Ascending aorta (tissue), 2 donors: ENCODE data around the gene CFAP97. TPM values are rescaled to one million over a fixed set of nuclear protein-coding genes. Genes with fewer than 3 reads are reported as not detected.

Experiments used
- DNase-seq, 2 donors: peaks; one replicate each; pipeline ENCODE4 v3.0.0-alpha.2; 2019; ENCODE audit warnings: low spot score in 2 of 2
- H3K27ac ChIP-seq, 2 donors: fragments of 200-600 bp; sonication (generic); one replicate each; pipeline ENCODE4 v1.5.1; 2016 to 2017; ENCODE audit warnings: mild to moderate bottlenecking in 1 of 2
- H3K27me3 ChIP-seq: fragments of 200-600 bp; sonication (generic); one replicate; pipeline ENCODE4 v1.5.1; 2017
- H3K36me3 ChIP-seq, 2 donors: fragments of 200-600 bp; sonication (generic); one replicate each; pipeline ENCODE4 v1.5.1; 2016
- H3K4me1 ChIP-seq, 2 donors: fragments of 200-600 bp; sonication (generic); one replicate each; pipeline ENCODE4 v1.5.1; 2016 to 2017; ENCODE audit warnings: mild to moderate bottlenecking in 1 of 2
- H3K4me3 ChIP-seq, 2 donors: fragments of 200-600 bp; sonication (generic); one replicate each; pipeline ENCODE4 v1.5.1; 2016 to 2017; ENCODE audit warnings: mild to moderate bottlenecking in 1 of 2
- H3K9me3 ChIP-seq, 2 donors: fragments of 200-600 bp; sonication (generic); one replicate each; pipeline ENCODE4 v1.5.1; 2016
- intact Hi-C: fragments of 100-400 bp; cut with DNase I; formaldehyde crosslinking; loops from one replicate; pipeline ENCODE4 v1.15.1; 2023
- total RNA-seq: library from RNA; depleted of rRNA; stranded (reverse); fragments of >200 nt; gene quantifications from one replicate; pipeline ENCODE4 v1.1.0, GENCODE V29; 2016
- TF ChIP-seq, protein P1 (sequence below), 3 experiments: fragments of 200-600 bp in 2 of 3; fragments of 450-650 bp in 1 of 3; sonication (generic) in 2 of 3; IDR thresholded peaks; one replicate each; pipeline ENCODE4 v1.5.1; 2016 to 2019; ENCODE audit warnings: antibody characterized with exemption in 3 of 3, mild to moderate bottlenecking in 1 of 3, moderate library complexity in 1 of 3

CFAP97 gene
- total RNA-seq, 1 donor from 2014 or later: 27.7 TPM

GRCh38 chr4:185110375-185110823 lies 93.4 kb downstream of the CFAP97 start:
- intact Hi-C loops: no loop called here
- Histone ChIP-seq H3K9me3 (no peaks in the 10 kb centered on the region), H3K36me3 (no peaks in the 10 kb centered on the region), H3K4me1 (peaks cover 0 to 13% of the 10 kb centered on the region in 2 donors), H3K27me3 (no peaks in the 10 kb centered on the region), H3K27ac (no peak overlapping the region), H3K4me3 (no peak overlapping the region)
- TF ChIP-seq, protein P1, sequence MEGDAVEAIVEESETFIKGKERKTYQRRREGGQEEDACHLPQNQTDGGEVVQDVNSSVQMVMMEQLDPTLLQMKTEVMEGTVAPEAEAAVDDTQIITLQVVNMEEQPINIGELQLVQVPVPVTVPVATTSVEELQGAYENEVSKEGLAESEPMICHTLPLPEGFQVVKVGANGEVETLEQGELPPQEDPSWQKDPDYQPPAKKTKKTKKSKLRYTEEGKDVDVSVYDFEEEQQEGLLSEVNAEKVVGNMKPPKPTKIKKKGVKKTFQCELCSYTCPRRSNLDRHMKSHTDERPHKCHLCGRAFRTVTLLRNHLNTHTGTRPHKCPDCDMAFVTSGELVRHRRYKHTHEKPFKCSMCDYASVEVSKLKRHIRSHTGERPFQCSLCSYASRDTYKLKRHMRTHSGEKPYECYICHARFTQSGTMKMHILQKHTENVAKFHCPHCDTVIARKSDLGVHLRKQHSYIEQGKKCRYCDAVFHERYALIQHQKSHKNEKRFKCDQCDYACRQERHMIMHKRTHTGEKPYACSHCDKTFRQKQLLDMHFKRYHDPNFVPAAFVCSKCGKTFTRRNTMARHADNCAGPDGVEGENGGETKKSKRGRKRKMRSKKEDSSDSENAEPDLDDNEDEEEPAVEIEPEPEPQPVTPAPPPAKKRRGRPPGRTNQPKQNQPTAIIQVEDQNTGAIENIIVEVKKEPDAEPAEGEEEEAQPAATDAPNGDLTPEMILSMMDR (IDR thresholded peaks at IDR 0.05): no peak
- no peak for DNase-seq

GRCh38 chr4:185109736-185110135 lies 94.1 kb downstream of the CFAP97 start:
- H3K4me3 ChIP-seq: no peak overlapping the region
- H3K27me3 ChIP-seq: no peaks in the 10 kb centered on the region
- intact Hi-C loops: no loop called here
- no peak overlapping the region for H3K27ac ChIP-seq
- H3K36me3 ChIP-seq: no peaks in the 10 kb centered on the region
- TF ChIP-seq, protein P1 (IDR thresholded peaks at IDR 0.05): no peak
- no peaks in the 10 kb centered on the region for H3K9me3 ChIP-seq
- peaks cover 0 to 13% of the 10 kb centered on the region in 2 donors for H3K4me1 ChIP-seq
- no peak for DNase-seq

Other genes with a start within 250 kb of the CFAP97 start
- gene HELT, start 185.5 kb downstream of the CFAP97 start, total RNA-seq: not detected
- 19.6 TPM for gene SLC25A4, start 60.7 kb downstream of the CFAP97 start, total RNA-seq
- 18.7 TPM for gene SNX25, start 5.6 kb upstream of the CFAP97 start, total RNA-seq
- gene LRP2BP, start 191.9 kb upstream of the CFAP97 start, total RNA-seq: 0.53 TPM
- gene ANKRD37, start 192.8 kb upstream of the CFAP97 start, total RNA-seq: 1.9 TPM
- 8.6 TPM for gene UFSP2, start 222.0 kb upstream of the CFAP97 start, total RNA-seq